PFSK-1 (cell line): ENCODE data around the gene OSBPL3.

Experiments used
- FOXP2 ChIP-seq: optimal IDR thresholded peaks from 2 replicates; pipeline ENCODE3; 2011; ENCODE audit warnings: borderline replicate concordance, control low read depth, inconsistent platforms; ENCODE audit not compliant: insufficient read depth; ENCODE audit errors: extremely low read length, extremely low read depth
- POLR2AphosphoS5 ChIP-seq: IDR thresholded peaks from 2 replicates; pipeline ENCODE4 v1.6.1; 2012; ENCODE audit warnings: low read depth, mild to moderate bottlenecking, control low read depth, low read length, moderate library complexity
- SIN3A ChIP-seq: IDR thresholded peaks from 2 replicates; pipeline ENCODE4 v1.6.1; 2012; ENCODE audit warnings: mild to moderate bottlenecking, low read length, moderate library complexity, borderline replicate concordance; ENCODE audit not compliant: insufficient read depth
- TAF1 ChIP-seq: IDR thresholded peaks from 2 replicates; pipeline ENCODE4 v1.6.1; 2012; ENCODE audit warnings: low read length, control low read depth, borderline replicate concordance; ENCODE audit not compliant: insufficient read depth
- TF ChIP-seq, protein P1 (sequence below), 2 experiments: IDR thresholded peaks; 2 replicates each; pipeline versions ENCODE4 v1.6.1 to v1.8.0; 2011 to 2012; ENCODE audit warnings: low read depth in 2 of 2, low read length in 2 of 2, control low read depth in 1 of 2, inconsistent platforms in 1 of 2, mild to moderate bottlenecking in 1 of 2, moderate library complexity in 1 of 2; ENCODE audit not compliant: insufficient read depth in 1 of 2

Gene OSBPL3

DNA sequence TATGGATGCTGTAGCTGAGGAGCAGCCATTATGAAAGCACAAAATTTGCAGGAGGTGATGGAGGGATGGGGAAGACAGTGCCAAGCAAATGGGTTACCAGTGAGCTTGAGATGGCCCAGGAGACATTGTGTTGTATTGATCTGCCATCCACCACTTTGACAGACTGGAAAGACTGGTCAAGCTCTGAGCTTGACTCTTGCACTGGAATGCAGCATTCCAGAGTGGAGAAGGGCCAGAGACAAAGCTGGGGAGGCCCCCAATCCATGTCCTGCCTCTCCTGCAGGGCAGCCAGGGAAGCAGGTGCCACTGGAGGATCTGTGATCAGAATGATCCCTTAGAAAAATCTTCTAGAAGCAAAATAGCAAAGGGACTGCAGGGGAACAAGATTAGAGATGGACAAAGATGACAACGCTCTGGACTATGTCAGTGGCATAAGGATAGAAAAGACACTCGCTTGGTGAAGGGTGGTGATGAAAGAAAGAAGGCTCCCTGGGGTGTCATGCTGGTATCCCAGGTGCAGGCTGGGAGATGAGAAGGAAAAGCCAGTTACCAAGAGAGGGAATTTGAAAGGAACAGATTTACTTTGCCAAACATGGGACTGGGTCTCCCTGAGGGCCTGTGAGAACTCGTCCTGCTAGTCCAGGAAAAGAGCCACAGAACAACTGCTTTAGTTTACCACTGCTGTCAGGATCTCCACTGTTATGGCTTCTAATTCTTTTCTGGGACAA, 227.7 kb downstream of the OSBPL3 start:
- TF ChIP-seq, protein P1, sequence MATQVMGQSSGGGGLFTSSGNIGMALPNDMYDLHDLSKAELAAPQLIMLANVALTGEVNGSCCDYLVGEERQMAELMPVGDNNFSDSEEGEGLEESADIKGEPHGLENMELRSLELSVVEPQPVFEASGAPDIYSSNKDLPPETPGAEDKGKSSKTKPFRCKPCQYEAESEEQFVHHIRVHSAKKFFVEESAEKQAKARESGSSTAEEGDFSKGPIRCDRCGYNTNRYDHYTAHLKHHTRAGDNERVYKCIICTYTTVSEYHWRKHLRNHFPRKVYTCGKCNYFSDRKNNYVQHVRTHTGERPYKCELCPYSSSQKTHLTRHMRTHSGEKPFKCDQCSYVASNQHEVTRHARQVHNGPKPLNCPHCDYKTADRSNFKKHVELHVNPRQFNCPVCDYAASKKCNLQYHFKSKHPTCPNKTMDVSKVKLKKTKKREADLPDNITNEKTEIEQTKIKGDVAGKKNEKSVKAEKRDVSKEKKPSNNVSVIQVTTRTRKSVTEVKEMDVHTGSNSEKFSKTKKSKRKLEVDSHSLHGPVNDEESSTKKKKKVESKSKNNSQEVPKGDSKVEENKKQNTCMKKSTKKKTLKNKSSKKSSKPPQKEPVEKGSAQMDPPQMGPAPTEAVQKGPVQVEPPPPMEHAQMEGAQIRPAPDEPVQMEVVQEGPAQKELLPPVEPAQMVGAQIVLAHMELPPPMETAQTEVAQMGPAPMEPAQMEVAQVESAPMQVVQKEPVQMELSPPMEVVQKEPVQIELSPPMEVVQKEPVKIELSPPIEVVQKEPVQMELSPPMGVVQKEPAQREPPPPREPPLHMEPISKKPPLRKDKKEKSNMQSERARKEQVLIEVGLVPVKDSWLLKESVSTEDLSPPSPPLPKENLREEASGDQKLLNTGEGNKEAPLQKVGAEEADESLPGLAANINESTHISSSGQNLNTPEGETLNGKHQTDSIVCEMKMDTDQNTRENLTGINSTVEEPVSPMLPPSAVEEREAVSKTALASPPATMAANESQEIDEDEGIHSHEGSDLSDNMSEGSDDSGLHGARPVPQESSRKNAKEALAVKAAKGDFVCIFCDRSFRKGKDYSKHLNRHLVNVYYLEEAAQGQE (IDR thresholded peaks at IDR 0.05; ENCODE audit: insufficient read depth in 1 of 2, low read depth in 2 of 2, low read length in 2 of 2): no peak
- no peak for TF ChIP-seq TAF1
- no peak for TF ChIP-seq SIN3A
- TF ChIP-seq POLR2AphosphoS5: no peak
- no peak for TF ChIP-seq FOXP2

DNA sequence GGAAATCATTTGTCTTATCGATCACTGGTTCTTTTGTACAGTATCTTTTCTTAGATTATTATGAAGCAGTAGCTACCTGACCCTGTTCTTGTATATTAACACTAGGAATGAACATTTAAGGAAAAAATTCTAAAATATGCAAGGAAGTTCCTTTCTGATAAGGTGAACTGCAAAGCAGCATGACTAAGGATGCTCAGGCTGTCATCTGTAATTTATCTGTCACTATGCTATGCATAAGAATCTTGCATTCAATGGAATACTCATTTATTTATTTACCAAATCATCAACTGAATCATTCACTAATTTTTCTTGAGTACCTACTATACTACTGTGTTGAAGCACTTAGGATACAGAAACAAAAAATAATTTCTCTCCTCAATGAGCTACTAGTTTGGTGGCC, 228.5 kb downstream of the OSBPL3 start:
- TF ChIP-seq TAF1 (no peak), POLR2AphosphoS5 (no peak), SIN3A (no peak), FOXP2 (no peak)
- TF ChIP-seq, protein P1 (IDR thresholded peaks at IDR 0.05; ENCODE audit: insufficient read depth in 1 of 2, low read depth in 2 of 2, low read length in 2 of 2): no peak

DNA sequence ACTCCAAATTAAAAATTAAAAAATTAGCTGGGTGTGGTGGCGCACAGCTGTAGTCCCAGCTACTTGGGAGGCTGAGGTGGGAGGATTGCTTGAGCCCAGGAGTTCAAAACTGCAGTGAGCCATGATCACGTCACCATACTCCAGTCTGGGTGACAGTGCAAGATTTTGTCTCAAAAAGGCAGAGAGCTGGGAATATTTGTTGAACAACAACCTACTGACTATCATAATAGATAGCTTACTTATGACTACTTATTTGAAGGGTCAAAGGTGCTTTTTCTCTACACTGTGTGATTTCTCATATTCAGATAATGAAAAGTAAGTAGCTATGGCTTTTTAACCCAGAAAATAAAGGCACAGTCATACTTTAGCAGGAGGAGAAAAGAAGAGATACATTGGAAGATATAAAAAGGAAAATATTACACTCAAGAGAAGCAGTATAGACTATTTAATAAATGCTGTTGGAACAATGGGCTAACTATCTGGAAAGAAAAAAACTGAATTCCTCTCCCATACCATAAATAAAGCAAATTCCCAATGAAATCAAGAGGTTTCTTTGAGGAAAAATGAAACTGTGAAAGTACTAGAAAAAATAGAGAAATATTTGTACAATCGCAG, 229.4 kb downstream of the OSBPL3 start:
- TF ChIP-seq FOXP2 (no peak), TAF1 (no peak), POLR2AphosphoS5 (no peak), SIN3A (no peak)
- TF ChIP-seq, protein P1 (IDR thresholded peaks at IDR 0.05; ENCODE audit: insufficient read depth in 1 of 2, low read depth in 2 of 2, low read length in 2 of 2): no peak

DNA sequence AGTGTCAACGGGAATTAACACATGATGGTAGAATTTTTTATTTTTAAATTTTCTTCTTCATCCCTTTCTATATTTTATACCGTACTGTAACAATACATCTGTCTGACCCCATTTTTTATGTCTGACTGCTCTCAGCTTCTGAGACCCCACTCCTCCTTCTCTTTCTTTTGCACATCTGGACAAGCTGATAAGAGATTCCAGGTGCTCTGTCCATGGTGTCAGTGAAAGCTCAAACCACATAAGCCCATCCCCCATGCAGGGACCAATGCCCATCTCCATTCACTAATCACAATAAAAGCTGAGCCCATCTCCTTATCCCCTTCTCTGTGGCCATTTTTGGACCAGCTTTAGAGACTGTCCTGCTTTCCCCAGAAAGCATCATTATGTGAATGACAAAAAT, 231.5 kb downstream of the OSBPL3 start:
- TF ChIP-seq TAF1: no peak
- TF ChIP-seq, protein P1 (IDR thresholded peaks at IDR 0.05; ENCODE audit: insufficient read depth in 1 of 2, low read depth in 2 of 2, low read length in 2 of 2): peak in 1 of 2 experiments; percentile 81; a peak in 2 of 4 replicates
